SH-SY5Y (cell line): ENCODE results near the gene PROCA1.

ENCODE experiments used
- GATA2 ChIP-seq: IDR thresholded peaks from 2 replicates; pipeline ENCODE4 v1.6.1; 2011; ENCODE audit warnings: mild to moderate bottlenecking, low read depth, low read length
- GATA3 ChIP-seq: IDR thresholded peaks from 2 replicates; pipeline ENCODE4 v1.6.1; 2011; ENCODE audit warnings: low read depth, mild to moderate bottlenecking, low read length, moderate library complexity

Gene PROCA1

GRCh38 chr17:28661635-28662526, 49.8 kb downstream of the PROCA1 start, which contains the start of the genes SDF2 and SUPT6H:
SDF2 (minus strand) TSS chr17:28661906; CDS start chr17:28661876, 30 bp downstream.
SUPT6H (plus strand) TSS chr17:28662205; CDS start chr17:28673402, 11,197 bp downstream.
- TF ChIP-seq GATA2: no peak
- TF ChIP-seq GATA3: no peak

GRCh38 chr17:28657756-28658155, 53.9 kb downstream of the PROCA1 start:
- TF ChIP-seq GATA2 (no peak), GATA3 (no peak)

DNA sequence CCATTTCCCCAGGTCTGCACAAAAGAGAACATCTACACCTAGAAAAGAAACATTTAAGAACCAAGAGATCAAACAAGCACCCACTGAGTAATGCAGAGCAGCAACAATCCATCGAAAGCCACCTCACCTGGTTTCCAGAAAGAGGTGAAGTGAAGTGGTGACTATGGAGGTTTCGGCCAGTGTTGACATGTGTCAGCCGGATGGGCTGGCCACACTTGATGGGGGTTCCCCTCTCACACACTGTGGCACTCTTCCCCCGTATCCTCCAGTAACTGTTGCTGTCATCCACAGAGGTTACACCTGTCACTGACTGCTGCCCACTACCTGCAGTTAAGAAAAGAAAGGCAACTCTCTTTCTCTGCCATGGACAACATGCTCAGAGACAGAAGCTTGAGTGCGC, 56.5 kb downstream of the PROCA1 start:
- no peak for TF ChIP-seq GATA2
- no peak for TF ChIP-seq GATA3
